H9 (cell line): ENCODE results near the gene MYL11. TPM values are rescaled to one million over a fixed set of nuclear protein-coding genes. Genes with fewer than 3 reads are reported as not detected.

ENCODE experiments used
- DNase-seq: peaks from one replicate; pipeline ENCODE4 v3.0.0-alpha.2; 2017
- H2AFZ ChIP-seq: one replicate; pipeline ENCODE4 v1.6.1; 2013; ENCODE audit warnings: mild to moderate bottlenecking, low read length, control low read depth, moderate library complexity
- H2AK5ac ChIP-seq: 2 replicates; pipeline ENCODE4 v1.6.1; 2013; ENCODE audit warnings: low read length, control low read depth, mixed read lengths; ENCODE audit not compliant: insufficient read length
- H2BK120ac ChIP-seq: one replicate; pipeline ENCODE4 v1.6.1; 2013; ENCODE audit warnings: low read depth, mild to moderate bottlenecking, low read length, control low read depth, inconsistent platforms; ENCODE audit not compliant: poor library complexity, severe bottlenecking
- H2BK12ac ChIP-seq: 2 replicates; pipeline ENCODE4 v1.6.1; 2013; ENCODE audit warnings: low read length, control low read depth, mixed read lengths, low read depth; ENCODE audit not compliant: insufficient read length
- H2BK15ac ChIP-seq: 2 replicates; pipeline ENCODE4 v1.6.1; 2013; ENCODE audit warnings: low read depth, low read length, control low read depth
- H2BK20ac ChIP-seq: one replicate; pipeline ENCODE4 v1.6.1; 2013; ENCODE audit warnings: low read depth, mild to moderate bottlenecking, low read length, control low read depth, inconsistent platforms; ENCODE audit not compliant: poor library complexity, severe bottlenecking
- H2BK5ac ChIP-seq: 2 replicates; pipeline ENCODE4 v1.6.1; 2013; ENCODE audit warnings: low read length, control low read depth, mixed read lengths; ENCODE audit not compliant: insufficient read length
- H3K14ac ChIP-seq: 2 replicates; pipeline ENCODE4 v1.6.1; 2013; ENCODE audit warnings: low read length, control low read depth; ENCODE audit not compliant: insufficient read depth
- H3K18ac ChIP-seq: 2 replicates; pipeline ENCODE4 v1.6.1; 2013; ENCODE audit warnings: low read depth, mild to moderate bottlenecking, mixed read lengths, low read length, control low read depth; ENCODE audit not compliant: insufficient read length
- H3K23ac ChIP-seq: 2 replicates; pipeline ENCODE4 v1.6.1; 2013; ENCODE audit warnings: low read length, control low read depth, mixed read lengths, low read depth; ENCODE audit not compliant: insufficient read length
- H3K23me2 ChIP-seq: 2 replicates; pipeline ENCODE4 v1.6.1; 2013; ENCODE audit warnings: low read depth, mild to moderate bottlenecking, mixed read lengths, low read length, control low read depth; ENCODE audit not compliant: insufficient read length, poor library complexity, severe bottlenecking
- H3K27ac ChIP-seq: 2 replicates; pipeline ENCODE4 v1.5.1; 2013; ENCODE audit warnings: low read length, control low read depth, mixed read lengths, low read depth; ENCODE audit not compliant: insufficient read length
- H3K27me3 ChIP-seq: 2 replicates; pipeline ENCODE4 v1.6.1; 2013; ENCODE audit warnings: low read length, control low read depth, inconsistent platforms; ENCODE audit not compliant: insufficient read depth
- H3K4ac ChIP-seq: 2 replicates; pipeline ENCODE4 v1.6.1; 2013; ENCODE audit warnings: low read depth, mild to moderate bottlenecking, control low read depth, inconsistent platforms, low read length, moderate library complexity
- H3K4me1 ChIP-seq: 2 replicates; pipeline ENCODE4 v1.6.1; 2013; ENCODE audit warnings: low read length, control low read depth, inconsistent platforms; ENCODE audit not compliant: insufficient read depth
- H3K4me2 ChIP-seq: 2 replicates; pipeline ENCODE4 v1.6.1; 2013; ENCODE audit warnings: low read length, control low read depth, mixed read lengths; ENCODE audit not compliant: insufficient read length, insufficient read depth
- H3K56ac ChIP-seq: 2 replicates; pipeline ENCODE4 v1.6.1; 2013; ENCODE audit warnings: low read depth, mild to moderate bottlenecking, mixed read lengths, low read length, control low read depth; ENCODE audit not compliant: insufficient read length
- H3K79me1 ChIP-seq: 2 replicates; pipeline ENCODE4 v1.6.1; 2013; ENCODE audit warnings: low read depth, mild to moderate bottlenecking, moderate library complexity, low read length, control low read depth, inconsistent platforms; ENCODE audit not compliant: insufficient read depth, poor library complexity, severe bottlenecking
- H3K79me2 ChIP-seq: 2 replicates; pipeline ENCODE4 v1.6.1; 2013; ENCODE audit warnings: low read length, control low read depth, inconsistent platforms; ENCODE audit not compliant: insufficient read depth
- H3K9ac ChIP-seq: 2 replicates; pipeline ENCODE4 v1.6.1; 2013; ENCODE audit warnings: low read length, control low read depth, mixed read lengths; ENCODE audit not compliant: insufficient read length; ENCODE audit errors: extremely low read depth
- H3K9me3 ChIP-seq: one replicate; pipeline ENCODE4 v1.6.1; 2013; ENCODE audit warnings: low read depth, low read length, inconsistent platforms; ENCODE audit not compliant: control insufficient read depth
- H3T11ph ChIP-seq: one replicate; pipeline ENCODE4 v1.6.1; 2013; ENCODE audit warnings: mild to moderate bottlenecking, low read length, control low read depth, inconsistent platforms
- H4K20me1 ChIP-seq: one replicate; pipeline ENCODE4 v1.6.1; 2013; ENCODE audit not compliant: control insufficient read depth, insufficient read length, insufficient read depth
- H4K5ac ChIP-seq: 2 replicates; pipeline ENCODE4 v1.6.1; 2013; ENCODE audit warnings: low read depth, mild to moderate bottlenecking, mixed read lengths, low read length, control low read depth; ENCODE audit not compliant: insufficient read length
- H4K8ac ChIP-seq: replicated peaks from 2 replicates; pipeline ENCODE4 v1.6.1; 2013; ENCODE audit warnings: low read length, control low read depth, mixed read lengths, low read depth; ENCODE audit not compliant: insufficient read length
- H4K91ac ChIP-seq: 2 replicates; pipeline ENCODE4 v1.6.1; 2013; ENCODE audit warnings: low read depth, mild to moderate bottlenecking, moderate library complexity, mixed read lengths, low read length, control low read depth; ENCODE audit not compliant: insufficient read length
- H3K27ac Mint-ChIP-seq, 3 experiments: 2 replicates in 2 of 3; 3 replicates in 1 of 3; pipeline ENCODE4 v1.8.0; 2020 to 2021; ENCODE audit warnings: mixed read lengths in 3 of 3, mild to moderate bottlenecking in 1 of 3, moderate library complexity in 1 of 3
- H3K27me3 Mint-ChIP-seq: 2 replicates; pipeline ENCODE4 v1.8.0; 2021; ENCODE audit warnings: low read depth, mild to moderate bottlenecking, moderate library complexity, mixed read lengths
- H3K36me3 Mint-ChIP-seq, 3 experiments: 2 replicates in 2 of 3; 3 replicates in 1 of 3; pipeline ENCODE4 v1.8.0; 2020 to 2021; ENCODE audit warnings: low read depth in 3 of 3, mixed read lengths in 3 of 3; ENCODE audit not compliant: insufficient read depth in 1 of 3
- H3K4me1 Mint-ChIP-seq, 2 experiments: 2 replicates each; pipeline ENCODE4 v1.8.0; 2020; ENCODE audit warnings: mixed read lengths in 2 of 2
- H3K4me3 Mint-ChIP-seq, 2 experiments: 2 replicates in 1 of 2; 3 replicates in 1 of 2; pipeline ENCODE4 v1.8.0; 2020 to 2021; ENCODE audit warnings: mild to moderate bottlenecking in 2 of 2, mixed read lengths in 2 of 2, moderate library complexity in 1 of 2
- H3K9me3 Mint-ChIP-seq, 2 experiments: 2 replicates in 1 of 2; 3 replicates in 1 of 2; pipeline ENCODE4 v1.8.0; 2020; ENCODE audit warnings: mild to moderate bottlenecking in 2 of 2, mixed read lengths in 2 of 2, moderate library complexity in 1 of 2
- WGBS: extraction: QIAGEN DNeasy Blood & Tissue Kit; methylation state at CpG from one replicate; pipeline ENCODE4 v1.1.7; 2013; ENCODE audit warnings: missing lambda C conversion rate, low lambda C conversion rate, mixed read lengths; ENCODE audit not compliant: insufficient read length; ENCODE audit errors: extremely low coverage; 5-methylcytosine and 5-hydroxymethylcytosine counted together
- total RNA-seq: library from RNA; stranded (reverse); gene quantifications from 2 replicates; pipeline ENCODE4 v1.2.1, GENCODE V29; 2021
- TF ChIP-seq, protein P1 (sequence below): fragments of 200-600 bp; sonication (generic); conservative IDR thresholded peaks from 3 replicates; pipeline ENCODE4 v1.8.0; 2021; ENCODE audit warnings: antibody characterized with exemption, mild to moderate bottlenecking

MYL11 gene
- total RNA-seq, 1 experiment from 2014 or later, result 0.70 TPM

DNA sequence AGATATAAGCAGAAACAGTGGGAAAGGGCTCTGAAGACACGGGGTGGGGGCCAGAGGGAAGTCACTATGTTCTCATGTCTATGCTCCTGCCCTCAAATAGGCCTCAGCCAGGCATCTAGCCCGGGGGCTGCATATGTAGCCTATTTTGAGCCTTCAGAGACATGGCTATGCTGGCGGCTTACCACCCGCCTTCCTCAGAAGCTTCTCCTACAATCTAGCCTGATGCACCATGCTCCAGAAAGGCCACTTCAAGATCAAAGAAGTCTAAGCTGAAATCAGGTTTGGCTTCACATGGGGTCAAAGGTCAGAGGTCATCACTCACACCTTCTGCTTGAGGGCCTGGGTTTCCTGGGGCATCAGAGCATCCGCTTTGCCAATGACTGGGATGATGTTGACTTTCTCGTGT, 6.2 kb downstream of the MYL11 start:
- no peaks in the 10 kb centered on the region for H3K9me3 ChIP-seq
- peaks cover 13% of the 10 kb centered on the region for H3K23me2 ChIP-seq
- H4K5ac ChIP-seq, result no peak overlapping the region
- H2BK15ac ChIP-seq, result no peak overlapping the region
- no peak overlapping the region for H3K56ac ChIP-seq
- no peak overlapping the region for H3K18ac ChIP-seq
- H4K20me1 ChIP-seq, result no peaks in the 10 kb centered on the region
- no peaks in the 10 kb centered on the region; the same call in 1 of the 2 replicates for H3K4me1 ChIP-seq
- peak overlapping the region in 1 of 2 experiments; percentile 23; a peak in 1 of 5 replicates for H3K4me3 Mint-ChIP-seq
- H2BK5ac ChIP-seq, result no peak overlapping the region
- H2BK12ac ChIP-seq, result no peak overlapping the region
- peaks cover 16 to 30% of the 10 kb centered on the region in 2 experiments for H3K4me1 Mint-ChIP-seq
- no peak overlapping the region for H2BK20ac ChIP-seq
- no peaks in the 10 kb centered on the region; the same call in 1 of the 2 replicates for H3K27me3 Mint-ChIP-seq
- no peak overlapping the region for H3K27ac ChIP-seq
- H3K36me3 Mint-ChIP-seq, result peaks cover 2 to 4% (median 2%) of the 10 kb centered on the region in 3 experiments; a peak in 4 of 7 replicates
- no peak overlapping the region for H2BK120ac ChIP-seq
- no peak overlapping the region for H3K14ac ChIP-seq
- peak overlapping the region in 1 of 3 experiments; percentile 80; a peak in 3 of 7 replicates for H3K27ac Mint-ChIP-seq
- no peak overlapping the region for H4K91ac ChIP-seq
- H3K79me2 ChIP-seq, result no peaks in the 10 kb centered on the region
- H3K9me3 Mint-ChIP-seq, result peaks cover 0 to 2% of the 10 kb centered on the region in 2 experiments; a peak in 2 of 5 replicates
- no peak overlapping the region for H4K8ac ChIP-seq
- no peak for DNase-seq
- no peaks in the 10 kb centered on the region for H3K27me3 ChIP-seq
- no CpG with 5 or more reads among the region's 6 CpGs for WGBS
- H3K79me1 ChIP-seq, result no peaks in the 10 kb centered on the region
- no peak overlapping the region for H2AK5ac ChIP-seq
- H3K9ac ChIP-seq, result no peak overlapping the region
- TF ChIP-seq, protein P1, sequence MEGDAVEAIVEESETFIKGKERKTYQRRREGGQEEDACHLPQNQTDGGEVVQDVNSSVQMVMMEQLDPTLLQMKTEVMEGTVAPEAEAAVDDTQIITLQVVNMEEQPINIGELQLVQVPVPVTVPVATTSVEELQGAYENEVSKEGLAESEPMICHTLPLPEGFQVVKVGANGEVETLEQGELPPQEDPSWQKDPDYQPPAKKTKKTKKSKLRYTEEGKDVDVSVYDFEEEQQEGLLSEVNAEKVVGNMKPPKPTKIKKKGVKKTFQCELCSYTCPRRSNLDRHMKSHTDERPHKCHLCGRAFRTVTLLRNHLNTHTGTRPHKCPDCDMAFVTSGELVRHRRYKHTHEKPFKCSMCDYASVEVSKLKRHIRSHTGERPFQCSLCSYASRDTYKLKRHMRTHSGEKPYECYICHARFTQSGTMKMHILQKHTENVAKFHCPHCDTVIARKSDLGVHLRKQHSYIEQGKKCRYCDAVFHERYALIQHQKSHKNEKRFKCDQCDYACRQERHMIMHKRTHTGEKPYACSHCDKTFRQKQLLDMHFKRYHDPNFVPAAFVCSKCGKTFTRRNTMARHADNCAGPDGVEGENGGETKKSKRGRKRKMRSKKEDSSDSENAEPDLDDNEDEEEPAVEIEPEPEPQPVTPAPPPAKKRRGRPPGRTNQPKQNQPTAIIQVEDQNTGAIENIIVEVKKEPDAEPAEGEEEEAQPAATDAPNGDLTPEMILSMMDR, result no peak
- no peak overlapping the region for H3K4ac ChIP-seq
- no peak overlapping the region for H3T11ph ChIP-seq
- H3K4me2 ChIP-seq, result no peak overlapping the region
- no peak overlapping the region for H3K23ac ChIP-seq
- no peak overlapping the region for H2AFZ ChIP-seq
